Heart left ventricle (tissue), 16 donors: ENCODE measurements around the gene FOXP1. TPM values are rescaled to one million over a fixed set of nuclear protein-coding genes. Genes with fewer than 3 reads are reported as not detected.

Experiments used
- ATAC-seq, 4 donors: fragments of 200-7000 bp; cut with Tn5 transposase; one replicate each; pipeline ENCODE4 v1.9.1; 2020 to 2022; ENCODE audit warnings: moderate library complexity in 4 of 4, mild to moderate bottlenecking in 3 of 4, moderate number of reproducible peaks in 1 of 4
- DNase-seq, 5 donors: peaks; one replicate each; pipeline ENCODE4 v3.0.0-alpha.2; 2020
- H3K27ac ChIP-seq, 12 donors: fragments of 200-600 bp; sonication (generic) in 4 of 12; one replicate each; pipeline versions ENCODE4 v1.5.0 to v1.8.0; 2016 to 2022; ENCODE audit warnings: mild to moderate bottlenecking in 2 of 12
- H3K27me3 ChIP-seq, 9 donors: fragments of 200-600 bp; sonication (generic) in 2 of 9; one replicate each; pipeline versions ENCODE4 v1.5.1 to v1.8.0; 2016 to 2022; ENCODE audit warnings: mild to moderate bottlenecking in 3 of 9
- H3K36me3 ChIP-seq, 9 donors: fragments of 200-600 bp; sonication (generic) in 2 of 9; one replicate each; pipeline versions ENCODE4 v1.5.0 to v1.8.0; 2018 to 2022; ENCODE audit warnings: mild to moderate bottlenecking in 2 of 9
- H3K4me1 ChIP-seq, 12 donors: fragments of 200-600 bp; sonication (generic) in 4 of 12; one replicate each; pipeline versions ENCODE4 v1.5.0 to v1.8.0; 2016 to 2022; ENCODE audit warnings: mild to moderate bottlenecking in 3 of 12
- H3K4me3 ChIP-seq, 12 donors: fragments of 200-600 bp; sonication (generic) in 4 of 12; one replicate each; pipeline versions ENCODE4 v1.5.0 to v1.8.0; 2017 to 2022; ENCODE audit warnings: mild to moderate bottlenecking in 9 of 12, moderate library complexity in 4 of 12
- H3K9me3 ChIP-seq, 12 donors: fragments of 200-600 bp; sonication (generic) in 4 of 12; one replicate each; pipeline versions ENCODE4 v1.5.0 to v1.8.0; 2016 to 2022; ENCODE audit warnings: mild to moderate bottlenecking in 1 of 12
- CTCF ChIP-seq, 12 donors: fragments of 200-600 bp; sonication (generic) in 4 of 12; IDR thresholded peaks; one replicate each; pipeline versions ENCODE4 v1.5.0 to v1.8.0; 2018 to 2022; ENCODE audit warnings: antibody characterized with exemption in 12 of 12, mild to moderate bottlenecking in 5 of 12
- POLR2A ChIP-seq, 2 donors: fragments of 450-650 bp; IDR thresholded peaks; one replicate each; pipeline ENCODE4 v1.6.1; 2017; ENCODE audit warnings: antibody characterized with exemption in 2 of 2, mild to moderate bottlenecking in 2 of 2, moderate library complexity in 2 of 2
- WGBS, 4 donors: extraction: QIAGEN DNeasy Blood & Tissue Kit in 2 of 4; methylation state at CpG; one replicate each; pipeline versions ENCODE4 v1.1.5 to v1.1.7; 2013 to 2018; 5-methylcytosine and 5-hydroxymethylcytosine counted together
- intact Hi-C, 10 donors: fragments of 100-400 bp; cut with DNase I; formaldehyde crosslinking; loops; one replicate each; pipeline versions ENCODE4 v1.11.1 to v1.14.2; 2022
- polyA plus RNA-seq, 2 donors: library from polyadenylated mRNA; stranded (reverse); fragments of 200-250 nt; gene quantifications; one replicate each; pipeline ENCODE4 v1.2.3, GENCODE V29; 2013
- total RNA-seq, 9 donors: library from RNA; depleted of rRNA in 2 of 9; stranded (reverse); fragments of >200 nt in 2 of 9; fragmentation: NEBNext Ultra II Directional in 3 of 9; extraction: Animal tissue kit (Norgen Biotek cat#: 25700) in 3 of 9; gene quantifications; one replicate each; pipeline versions ENCODE4 v1.1.0 to v1.2.4, GENCODE V29; 2016 to 2023
- donor health status: ischemic (EF 13 %, LVEDD 7.1; RV severe dilation, severe dysfunction).
- donor health status: healthy with polysubstance abuse.
- donor health status: DM: no; HTN: yes; CAD: no.
- donor health status: DM: no; HTN: no; CAD: no.
- donor health status: ischemic (EF 25% LVEDD 6.9; RV normal size, moderate dysfunction).
- donor health status: ischemic (EF 25% LVEDD 5.7; RV mildly dilated, moderate dysfunction).
- donor health status: healthy.
- donor health status: DM: yes; HTN: yes; CAD: no.
- donor health status: ischemic (EF 35%, LVEDD 5.7; RV mildly dilated, moderate dysfunction).
- donor health status: nonischemic (EF 11% LVEDD 7.7; RV severe dilation, severe dysfunction).
- donor health status: DM: yes; HTN: yes; CAD: no.
- donor health status: PGD.
- donor health status: ischemic (EF 29% LVEDD 5.4; RV normal size, mild dysfunction).
- donor health status: nonischemic (EF 23%, LVEDD 6.1; RV moderate dilation, normal function).

The FOXP1 gene
- total and polyA plus RNA-seq, 11 donors: 14.9 to 67.8 (median 41.1) TPM

DNA sequence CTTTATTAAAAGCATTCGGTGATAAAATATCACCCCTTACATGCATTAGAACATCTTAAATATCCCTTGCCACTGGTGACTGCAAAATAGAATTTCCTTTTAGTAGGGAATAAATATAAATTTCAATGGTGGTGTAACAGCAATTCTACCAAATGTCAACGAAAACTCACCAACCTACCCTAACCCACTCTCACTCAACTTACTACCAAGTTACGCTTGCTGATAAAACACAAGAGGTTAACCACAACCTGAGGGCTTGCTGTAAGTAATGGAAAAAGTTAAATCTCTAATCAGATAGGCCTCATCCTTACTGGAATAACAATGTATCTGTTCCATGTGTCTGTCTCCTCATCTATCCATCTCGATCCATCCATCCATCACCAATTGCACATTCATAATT lies 274.7 kb downstream of the FOXP1 start:
- intact Hi-C loops: loop anchor here (5.0 to 10.0 kb wide), 11 partner anchors 184 to 774 kb away; partner anchors contain the start of gene FOXP1 (in 5 of the 10)
- peaks cover 0 to 50% (median 21%) of the 10 kb centered on the region in 12 donors for H3K4me1 ChIP-seq
- ATAC-seq: no peak
- H3K9me3 ChIP-seq: no peaks in the 10 kb centered on the region
- H3K4me3 ChIP-seq: no peak overlapping the region
- no peaks in the 10 kb centered on the region for H3K27me3 ChIP-seq
- no peak overlapping the region for H3K27ac ChIP-seq
- no peaks in the 10 kb centered on the region for H3K36me3 ChIP-seq
- DNase-seq: no peak
- no peak for TF ChIP-seq CTCF (IDR thresholded peaks at IDR 0.05)
- TF ChIP-seq POLR2A (IDR thresholded peaks at IDR 0.05): no peak
- 86 to 94% (median 90%) methylated on average over 4 of the region's 4 CpGs for WGBS, 4 donors

- peak in 2 of 4 donors; percentile 8 to 19 for ATAC-seq
- DNase-seq: no peak
- 77 to 81% (median 79%) methylated on average over 17 of the region's 17 CpGs for WGBS, 4 donors
- H3K9me3 ChIP-seq: no peaks in the 10 kb centered on the region
- no peak overlapping the region for H3K4me3 ChIP-seq
- no peaks in the 10 kb centered on the region for H3K36me3 ChIP-seq
- TF ChIP-seq CTCF (IDR thresholded peaks at IDR 0.05) (no peak), POLR2A (IDR thresholded peaks at IDR 0.05) (no peak)
- H3K4me1 ChIP-seq: peaks cover 0 to 57% (median 24%) of the 10 kb centered on the region in 12 donors
- no peaks in the 10 kb centered on the region for H3K27me3 ChIP-seq
- H3K27ac ChIP-seq: peak overlapping the region in 6 of 12 donors; percentile 8 to 43 (median 15)
- intact Hi-C loops: loop anchor here (5.0 to 10.0 kb wide), 11 partner anchors 183 to 773 kb away; partner anchors contain the start of gene FOXP1 (in 5 of the 10)
Observed at GRCh38 chr3:71307991-71308697, 275.4 kb downstream of the FOXP1 start.

GRCh38 chr3:71305231-71306206 lies 278.0 kb downstream of the FOXP1 start:
- H3K9me3 ChIP-seq: no peaks in the 10 kb centered on the region
- 8 to 12% (median 11%) methylated on average over 21 of the region's 21 CpGs for WGBS, 4 donors
- no peaks in the 10 kb centered on the region for H3K27me3 ChIP-seq
- intact Hi-C loops: loop anchor here (1.0 to 10.0 kb wide), 14 partner anchors 181 to 771 kb away; partner anchors contain the start of gene FOXP1 (in 6 of the 10)
- peak overlapping the region; percentile 45 to 82 (median 72) for H3K27ac ChIP-seq
- TF ChIP-seq POLR2A (IDR thresholded peaks at IDR 0.05): no peak
- TF ChIP-seq CTCF (IDR thresholded peaks at IDR 0.05): no peak
- H3K4me1 ChIP-seq: peaks cover 0 to 48% (median 26%) of the 10 kb centered on the region in 12 donors
- DNase-seq (peak in 4 of 5 donors; percentile 37 to 49 (median 45)), ATAC-seq (peak; percentile 82 to 94 (median 86))
- no peaks in the 10 kb centered on the region for H3K36me3 ChIP-seq
- H3K4me3 ChIP-seq: peak overlapping the region in 11 of 12 donors; percentile 2 to 51 (median 45)
